Heart right ventricle (tissue), 16 donors: ENCODE results near the gene RNF157. TPM values are rescaled to one million over a fixed set of nuclear protein-coding genes. Genes with fewer than 3 reads are reported as not detected.

Experiments used
- ATAC-seq, 8 donors: fragments of 200-7000 bp; cut with Tn5 transposase; one replicate each; pipeline ENCODE4 v1.9.1; 2020; ENCODE audit warnings: mild to moderate bottlenecking in 8 of 8, moderate library complexity in 8 of 8, moderate number of reproducible peaks in 1 of 8
- DNase-seq, 2 donors: peaks; one replicate each; pipeline ENCODE4 v3.0.0-alpha.2; 2020
- H3K27ac ChIP-seq, 10 donors: fragments of 200-600 bp; sonication (generic) in 2 of 10; one replicate each; pipeline versions ENCODE4 v1.5.0 to v1.8.0; 2020 to 2022; ENCODE audit warnings: mild to moderate bottlenecking in 3 of 10
- H3K27me3 ChIP-seq, 7 donors: fragments of 200-600 bp; one replicate each; pipeline ENCODE4 v1.8.0; 2021 to 2022; ENCODE audit warnings: mild to moderate bottlenecking in 2 of 7
- H3K36me3 ChIP-seq, 9 donors: fragments of 200-600 bp; sonication (generic) in 1 of 9; one replicate each; pipeline versions ENCODE4 v1.5.0 to v1.8.0; 2020 to 2022; ENCODE audit warnings: mild to moderate bottlenecking in 2 of 9
- H3K4me1 ChIP-seq, 9 donors: fragments of 200-600 bp; sonication (generic) in 1 of 9; one replicate each; pipeline versions ENCODE4 v1.5.0 to v1.8.0; 2020 to 2022; ENCODE audit warnings: mild to moderate bottlenecking in 4 of 9
- H3K4me3 ChIP-seq, 10 donors: fragments of 200-600 bp; sonication (generic) in 2 of 10; one replicate each; pipeline versions ENCODE4 v1.5.0 to v1.8.0; 2020 to 2022; ENCODE audit warnings: mild to moderate bottlenecking in 7 of 10, moderate library complexity in 2 of 10
- H3K9me3 ChIP-seq, 11 donors: fragments of 200-600 bp in 10 of 11; sonication (generic) in 2 of 11; one replicate each; pipeline versions ENCODE4 v1.5.0 to v1.8.0; 2013 to 2022; ENCODE audit warnings: mild to moderate bottlenecking in 2 of 11, control low read depth in 1 of 11, moderate library complexity in 1 of 11
- CTCF ChIP-seq, 9 donors: fragments of 200-600 bp; sonication (generic) in 2 of 9; IDR thresholded peaks; one replicate each; pipeline versions ENCODE4 v1.5.0 to v1.8.0; 2021 to 2022; ENCODE audit warnings: antibody characterized with exemption in 9 of 9, mild to moderate bottlenecking in 5 of 9, moderate library complexity in 1 of 9
- WGBS, 2 donors: extraction: QIAGEN DNeasy Blood & Tissue Kit; methylation state at CpG; one replicate each; pipeline ENCODE4 v1.1.7; 2013; ENCODE audit warnings: inconsistent platforms in 1 of 2; 5-methylcytosine and 5-hydroxymethylcytosine counted together
- intact Hi-C, 10 donors: fragments of 100-400 bp; cut with DNase I; formaldehyde crosslinking; loops; one replicate each; pipeline versions ENCODE4 v1.11.1 to v1.14.2; 2022
- polyA plus RNA-seq, 2 donors: library from polyadenylated mRNA; stranded (reverse); fragments of 200-250 nt; gene quantifications; one replicate each; pipeline ENCODE4 v1.2.3, GENCODE V29; 2013
- total RNA-seq, 10 donors: library from RNA; stranded (reverse); fragmentation: NEBNext Ultra II Directional in 3 of 10; extraction: Animal tissue kit (Norgen Biotek cat#: 25700) in 3 of 10; gene quantifications; one replicate each; pipeline versions ENCODE4 v1.2.1 to v1.2.4, GENCODE V29; 2021 to 2023
- donor health status: Arrhythmogenic right ventricular cardiomyopathy.
- donor health status: ischemic (EF 13 %, LVEDD 7.1; RV severe dilation, severe dysfunction).
- donor health status: healthy with polysubstance abuse.
- donor health status: DM: no; HTN: yes; CAD: no.
- donor health status: DM: no; HTN: no; CAD: no.
- donor health status: ischemic (EF 25% LVEDD 6.9; RV normal size, moderate dysfunction).
- donor health status: ischemic (EF 25% LVEDD 5.7; RV mildly dilated, moderate dysfunction).
- donor health status: healthy.
- donor health status: DM: yes; HTN: yes; CAD: no.
- donor health status: Ischemic cardiomyopathy.
- donor health status: ischemic (EF 35%, LVEDD 5.7; RV mildly dilated, moderate dysfunction).
- donor health status: nonischemic (EF 11% LVEDD 7.7; RV severe dilation, severe dysfunction).
- donor health status: DM: yes; HTN: yes; CAD: no.
- donor health status: PGD.
- donor health status: ischemic (EF 29% LVEDD 5.4; RV normal size, mild dysfunction).
- donor health status: nonischemic (EF 23%, LVEDD 6.1; RV moderate dilation, normal function).

The RNF157 gene
- total and polyA plus RNA-seq, 12 donors = 1.3 to 18.8 (median 3.4) TPM

DNA sequence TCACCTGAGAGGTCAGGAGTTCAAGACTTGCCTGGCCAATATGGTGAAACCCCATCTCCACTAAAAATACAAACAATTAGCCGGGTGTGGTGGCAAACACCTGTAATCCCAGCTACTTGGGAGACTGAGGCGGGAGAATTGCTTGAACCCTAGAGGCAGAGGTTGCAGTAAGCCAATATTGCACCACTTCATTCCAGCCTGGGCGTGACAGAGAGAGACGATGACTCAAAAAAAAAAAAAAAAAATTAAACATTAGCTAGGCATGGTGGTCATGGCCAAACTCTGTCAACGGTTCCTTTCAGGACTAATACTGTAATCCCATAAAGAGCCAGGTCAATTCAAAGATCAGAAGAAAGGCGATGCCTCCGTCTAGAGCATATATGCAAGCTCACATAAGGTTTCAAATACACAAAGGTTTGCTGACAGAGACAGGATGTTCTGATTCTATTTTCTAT is 2.4 kb downstream of the RNF157 start:
- no peak overlapping the region for H3K4me3 ChIP-seq
- no peak for DNase-seq

DNA sequence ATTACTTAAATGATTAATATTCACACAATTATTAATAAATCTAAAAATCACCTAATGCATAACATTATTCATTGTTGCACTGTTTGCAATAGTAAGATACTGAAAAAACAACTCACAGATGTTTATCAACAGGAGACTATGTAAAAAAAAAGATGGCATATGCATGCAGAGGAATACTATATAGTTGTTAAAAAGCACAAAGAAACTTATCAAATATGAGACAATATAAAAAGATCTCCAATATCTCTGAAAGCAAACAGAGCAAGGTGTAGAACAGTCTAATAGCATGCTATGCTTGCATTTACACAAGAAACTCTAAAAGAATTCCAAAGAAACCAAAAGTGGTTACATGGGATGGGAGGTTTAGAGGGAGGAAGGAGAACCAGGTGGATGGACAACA is 3.7 kb downstream of the RNF157 start:
- Histone ChIP-seq H3K4me3 (no peak overlapping the region), H3K27ac (no peak overlapping the region), H3K4me1 (peaks cover 4 to 21% (median 15%) of the 10 kb centered on the region in 9 donors), H3K9me3 (no peaks in the 10 kb centered on the region), H3K27me3 (peaks cover 0 to 28% (median 0%) of the 10 kb centered on the region in 7 donors), H3K36me3 (no peaks in the 10 kb centered on the region)
- no peak for TF ChIP-seq CTCF (IDR thresholded peaks at IDR 0.05)
- DNase-seq (no peak), ATAC-seq (no peak)
- intact Hi-C loops = loop anchor here in 1 of 10 donors (5.0 kb wide), 1 partner anchor 41 kb away; no protein-coding TSS in a partner anchor

More for the DNA sequence above, 2.4 kb downstream of the RNF157 start:
- no peak for ATAC-seq
- 93% methylated on average over 7 of the region's 7 CpGs for WGBS, 2 donors
- H3K4me1 ChIP-seq = peaks cover 4 to 24% (median 15%) of the 10 kb centered on the region in 9 donors
- no peak overlapping the region for H3K27ac ChIP-seq
- peaks cover 0 to 38% (median 0%) of the 10 kb centered on the region in 7 donors for H3K27me3 ChIP-seq
- no peaks in the 10 kb centered on the region for H3K9me3 ChIP-seq
- intact Hi-C loops = loop anchor here in 1 of 10 donors (5.0 kb wide), 1 partner anchor 39 kb away; no protein-coding TSS in a partner anchor
- no peaks in the 10 kb centered on the region for H3K36me3 ChIP-seq
- no peak for TF ChIP-seq CTCF (IDR thresholded peaks at IDR 0.05)

DNA sequence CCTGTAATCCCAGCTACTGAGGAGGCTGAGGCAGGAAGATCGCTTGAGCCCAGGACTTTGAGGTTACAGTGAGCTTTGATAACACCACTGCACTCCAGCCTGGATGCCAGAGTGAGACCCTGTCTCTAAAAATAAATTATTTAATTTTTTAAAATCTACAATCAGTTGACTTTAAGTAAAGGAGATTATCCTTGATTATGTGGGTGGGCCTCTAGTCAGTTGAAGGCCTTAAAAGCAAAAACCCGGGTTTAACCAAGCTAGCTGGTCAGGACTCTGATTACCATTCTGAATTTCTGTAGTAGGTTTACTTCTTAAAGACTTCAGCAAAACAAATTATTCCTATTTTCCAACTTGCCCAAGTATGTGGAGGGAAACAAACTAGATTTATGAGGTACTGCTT is 4.4 kb downstream of the RNF157 start:
- intact Hi-C loops = loop anchor here in 1 of 10 donors (5.0 kb wide), 1 partner anchor 41 kb away; no protein-coding TSS in a partner anchor
- WGBS, 2 donors = 94 to 95% methylated on average over 2 of the region's 2 CpGs
- no peak for ATAC-seq

DNA sequence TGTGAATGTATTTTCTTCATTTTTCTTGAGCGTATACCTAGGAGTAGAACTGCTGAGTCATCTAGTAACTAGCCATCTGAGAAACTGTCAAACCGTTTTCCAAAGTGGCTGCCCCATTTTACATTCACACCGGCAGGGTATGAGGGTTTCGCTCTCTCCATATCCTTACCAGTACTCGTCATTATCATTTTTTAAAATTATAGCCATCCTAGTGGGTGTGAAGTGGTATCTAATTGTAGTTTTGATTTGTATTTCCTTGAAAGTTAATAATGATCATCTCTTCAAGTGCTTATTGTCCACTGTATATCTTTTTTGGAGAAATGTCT is 6.0 kb downstream of the RNF157 start:
- intact Hi-C loops = no loop called here
- no peak for DNase-seq
- no peak for TF ChIP-seq CTCF (IDR thresholded peaks at IDR 0.05)
- Histone ChIP-seq H3K27me3 (peaks cover 0 to 10% (median 0%) of the 10 kb centered on the region in 7 donors), H3K4me3 (no peak overlapping the region), H3K27ac (no peak overlapping the region), H3K9me3 (no peaks in the 10 kb centered on the region), H3K4me1 (peaks cover 0 to 5% (median 0%) of the 10 kb centered on the region in 9 donors), H3K36me3 (no peaks in the 10 kb centered on the region)
- WGBS, 2 donors = 90 to 92% methylated on average over 5 of the region's 5 CpGs
- no peak for ATAC-seq

More for the DNA sequence above, 4.4 kb downstream of the RNF157 start:
- Histone ChIP-seq H3K27ac (no peak overlapping the region), H3K36me3 (no peaks in the 10 kb centered on the region), H3K4me1 (peaks cover 0 to 13% (median 8%) of the 10 kb centered on the region in 9 donors), H3K27me3 (peaks cover 0 to 20% (median 0%) of the 10 kb centered on the region in 7 donors), H3K9me3 (no peaks in the 10 kb centered on the region), H3K4me3 (no peak overlapping the region)
- no peak for DNase-seq
- TF ChIP-seq CTCF (IDR thresholded peaks at IDR 0.05) = no peak
